ENCODE data around the gene ABRACL. TPM values are rescaled to one million over a fixed set of nuclear protein-coding genes. Genes with fewer than 3 reads are reported as not detected.

The ABRACL gene
- total and polyA plus RNA-seq, 2 experiments from 2014 or later = 134 to 516 TPM

GRCh38 chr6:138979813-138980668 lies 48.5 kb upstream of the ABRACL start:
- Histone ChIP-seq H3K4me1 (ENCODE audit: insufficient read depth) (peaks cover 51% of the 10 kb centered on the region), H3K27ac (ENCODE audit: low read depth) (0 out of 2 replicates have a peak overlapping the region, but pooled peaks have one; percentile 2), H4K20me1 (replicated peaks; ENCODE audit: insufficient read depth) (peaks cover 6% of the 10 kb centered on the region; the same call in 1 of the 2 replicates), H3K4me3 (no peak overlapping the region), H3K9me2 (ENCODE audit: insufficient read depth) (no peaks in the 10 kb centered on the region), H3K36me3 (ENCODE audit: insufficient read depth) (no peaks in the 10 kb centered on the region), H2AFZ (no peak overlapping the region), H3F3A (replicated peaks; ENCODE audit: low read depth) (no peaks in the 10 kb centered on the region), H3K79me2 (replicated peaks; ENCODE audit: insufficient read depth) (peaks cover 98% of the 10 kb centered on the region), H3K27me3 (ENCODE audit: insufficient read depth) (no peaks in the 10 kb centered on the region), H3K4me2 (no peak overlapping the region)
- H3K27me3 Mint-ChIP-seq (ENCODE audit: insufficient read depth, low read depth, poor library complexity) = peaks cover 3% of the 10 kb centered on the region
- H3K4me3 Mint-ChIP-seq = no peak overlapping the region; the same call in 2 of the 3 replicates
- H3K9me3 Mint-ChIP-seq = no peaks in the 10 kb centered on the region
- no peak for TF ChIP-seq CREB1 (CRISPR knock-in tag; IDR thresholded peaks at IDR 0.05; ENCODE audit: low read depth)
- TF ChIP-seq NANOG (IDR thresholded peaks at IDR 0.05; ENCODE audit: borderline replicate concordance) = no peak
- no peak for TF ChIP-seq ETS1 (IDR thresholded peaks at IDR 0.05)
- TF ChIP-seq ZNF114 (CRISPR knock-in tag; IDR thresholded peaks at IDR 0.05) = no peak
- no peak for TF ChIP-seq ZNF462 (CRISPR knock-in tag; IDR thresholded peaks at IDR 0.05)
- TF ChIP-seq EZH2phosphoT487 (IDR thresholded peaks at IDR 0.05; ENCODE audit: unreplicated experiment) = no peak
- TF ChIP-seq CTCF (conservative IDR thresholded peaks at IDR 0.05; ENCODE audit: low read depth in 2 of 2) = no peak
- DNase-seq (ENCODE audit: low spot score) (no peak), ATAC-seq (peak; percentile 16; the same call in 2 of the 3 replicates)
- H3K36me3 Mint-ChIP-seq (ENCODE audit: low read depth) = no peaks in the 10 kb centered on the region
- peaks cover 46% of the 10 kb centered on the region for H3K4me1 Mint-ChIP-seq
- H3K27ac Mint-ChIP-seq = no peak overlapping the region

Data from GM23338 (cell line).